GM19372 (cell line): ENCODE results near the gene PAPOLB.

Experiments used
- ATAC-seq: cut with Tn5 transposase; IDR thresholded peaks from one replicate; pipeline ENCODE4 v1.9.1; 2021; ENCODE audit warnings: mild to moderate bottlenecking, low read depth, moderate library complexity; ENCODE audit not compliant: unreplicated experiment

PAPOLB gene

GRCh38 chr7:4842319-4843064 is 19.3 kb downstream of the PAPOLB start:
- no peak for ATAC-seq

DNA sequence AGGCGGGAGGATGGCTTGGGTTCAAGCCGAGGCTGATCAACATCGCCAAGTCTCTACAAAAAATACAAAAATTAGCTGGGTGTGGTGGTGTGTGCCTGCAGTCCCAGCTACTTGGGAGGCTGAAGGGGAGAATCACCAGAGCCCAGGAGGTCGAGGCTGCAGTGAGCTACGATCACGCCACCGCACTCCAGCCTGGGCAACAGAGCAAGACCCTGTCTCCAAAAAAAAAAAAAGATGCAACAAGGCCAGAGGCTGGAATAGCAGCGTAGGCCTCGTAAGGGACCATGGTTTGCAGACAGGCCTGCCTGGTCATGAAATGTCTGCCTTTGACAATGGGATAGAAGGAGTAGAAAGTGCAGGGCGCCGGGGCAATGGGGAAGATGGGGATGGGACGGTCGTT is 20.0 kb downstream of the PAPOLB start:
- ATAC-seq: no peak

DNA sequence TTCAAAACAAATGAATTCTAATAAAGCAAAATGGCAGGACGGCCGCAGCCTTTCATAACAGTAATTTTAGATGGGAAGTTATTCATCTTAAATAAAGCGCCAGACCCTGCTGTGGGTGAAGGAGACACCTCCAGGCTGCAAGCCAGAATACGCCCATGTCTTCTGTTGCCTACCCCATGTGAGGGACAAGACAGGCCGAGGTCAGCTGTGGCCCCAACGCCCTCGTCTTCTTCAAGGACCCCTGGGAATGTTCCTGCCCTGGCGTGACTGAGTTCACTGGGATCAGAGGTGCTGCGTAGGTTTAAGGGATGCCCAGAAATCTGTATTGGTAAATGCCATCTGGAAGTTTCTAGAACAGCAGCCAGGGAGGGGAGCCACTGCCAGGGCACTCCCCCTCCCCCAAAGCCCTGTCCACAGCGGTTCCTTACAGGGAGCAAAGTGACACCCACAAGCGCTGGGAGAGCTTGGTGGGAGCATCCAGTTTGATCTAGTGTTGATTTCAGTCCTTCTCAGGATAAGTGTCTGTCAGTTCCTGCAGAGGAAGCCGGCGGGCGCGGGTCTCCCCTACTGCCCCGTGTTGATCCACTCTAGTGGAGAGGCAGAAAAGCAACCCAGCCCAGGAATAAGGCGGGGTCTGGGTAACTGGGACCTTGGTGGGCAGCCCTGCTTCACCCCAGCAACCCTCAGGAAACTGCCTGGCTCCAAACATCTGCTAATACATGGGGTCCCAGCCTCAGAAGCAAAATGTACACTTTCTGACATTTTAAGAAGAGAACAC is 20.6 kb downstream of the PAPOLB start:
- ATAC-seq: no peak

DNA sequence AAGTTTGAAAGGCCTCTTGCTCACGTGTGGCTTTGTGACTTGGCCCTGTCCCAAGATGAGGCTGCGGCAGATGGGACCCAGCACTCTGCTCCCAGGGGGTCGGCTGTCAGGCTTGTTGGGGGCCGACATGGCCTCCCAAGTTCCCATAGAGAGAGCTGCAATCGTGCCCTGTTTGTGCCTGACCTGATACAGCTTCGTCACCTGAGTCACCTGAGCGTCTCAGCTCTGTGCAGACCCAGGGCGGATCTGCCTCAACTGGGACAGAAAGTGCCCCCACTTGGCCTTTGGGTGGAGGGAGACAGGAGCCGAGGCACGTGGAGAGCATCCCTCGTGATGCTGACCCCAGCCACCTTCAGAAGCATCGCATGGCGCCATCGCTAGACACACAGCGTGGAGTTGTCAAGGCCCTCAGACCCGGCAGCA is 21.7 kb downstream of the PAPOLB start:
- ATAC-seq: no peak

GRCh38 chr7:4838626-4839334 is 23.1 kb downstream of the PAPOLB start:
- ATAC-seq: no peak

DNA sequence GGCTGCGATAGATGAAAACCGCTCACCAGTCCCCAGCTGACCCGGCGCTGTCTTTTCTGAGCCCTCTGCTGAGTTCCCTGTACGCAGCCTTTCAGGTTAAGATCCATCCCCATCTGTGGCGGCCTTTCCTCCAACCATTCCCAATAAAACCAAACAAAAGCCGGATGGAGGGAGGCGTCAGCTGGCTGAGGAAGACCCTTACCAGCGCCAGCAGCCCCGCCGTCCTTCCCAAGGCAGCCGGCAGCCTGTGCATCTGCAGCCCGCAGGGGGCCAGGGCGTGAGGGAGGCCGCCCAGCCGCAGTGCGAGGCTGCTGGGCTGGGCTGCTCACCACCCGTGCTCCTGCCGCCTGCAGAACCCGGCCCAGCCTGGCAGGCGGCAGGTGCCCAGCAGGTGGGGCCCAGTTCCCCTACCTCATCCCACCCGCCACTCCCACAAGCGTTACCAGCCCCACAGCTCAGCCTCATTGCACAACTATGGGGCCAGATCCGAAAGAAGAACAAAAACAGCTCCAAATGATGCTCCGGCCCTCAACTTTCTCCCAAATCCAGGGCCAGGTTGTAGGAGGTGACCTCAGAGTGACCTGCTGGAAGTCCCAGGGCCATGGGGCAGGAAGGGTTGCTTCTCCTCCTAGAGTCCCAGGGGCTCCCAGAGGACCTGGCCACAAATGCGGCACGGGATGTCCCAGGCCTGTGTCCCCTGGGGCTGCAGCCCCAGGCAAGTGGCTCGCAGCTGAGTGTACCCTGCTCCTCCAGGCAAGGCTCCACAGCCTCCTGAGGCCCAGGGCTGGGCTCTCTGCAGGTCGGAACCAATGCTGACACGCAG is 23.8 kb downstream of the PAPOLB start:
- no peak for ATAC-seq

DNA sequence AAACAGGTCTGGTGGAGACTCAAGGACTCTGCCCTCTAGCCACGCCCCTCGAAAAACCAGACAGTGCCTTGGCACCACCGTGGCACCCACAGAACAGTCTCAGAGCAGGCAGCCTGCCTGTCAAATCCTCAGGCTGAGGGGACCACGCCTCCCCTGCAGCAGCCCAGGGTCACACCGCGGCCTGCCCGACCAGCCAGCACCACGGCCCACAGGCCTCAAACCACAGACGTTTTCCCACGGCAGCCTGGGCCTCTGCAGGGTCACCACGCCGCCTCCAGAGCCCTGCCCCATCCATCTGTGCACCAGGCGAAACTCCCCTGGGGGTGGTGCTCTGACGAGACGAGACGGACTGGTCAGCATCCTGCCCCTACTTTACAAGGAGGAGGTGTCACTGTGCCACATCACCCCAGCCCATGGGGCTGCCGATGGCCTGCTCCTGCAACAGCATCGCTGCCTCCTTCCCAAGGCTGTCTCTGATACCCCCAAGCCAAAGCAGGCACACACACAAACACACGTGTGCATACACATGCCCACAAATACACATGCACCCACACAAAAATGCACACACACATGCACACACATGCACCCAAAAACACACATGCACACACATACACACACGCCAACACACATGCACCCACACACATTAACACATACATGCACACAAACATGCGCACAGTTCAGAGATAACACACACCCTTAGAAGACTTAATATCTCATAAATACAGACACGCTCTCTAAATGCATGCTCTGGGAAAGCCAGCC is 24.6 kb downstream of the PAPOLB start:
- ATAC-seq: no peak

- ATAC-seq: no peak
Measured at GRCh38 chr7:4836206-4836661, 25.6 kb downstream of the PAPOLB start.

- no peak for ATAC-seq
Measured at GRCh38 chr7:4835398-4836205, 26.2 kb downstream of the PAPOLB start.

- ATAC-seq: no peak
Measured at GRCh38 chr7:4834601-4835397, 27.0 kb downstream of the PAPOLB start.

DNA sequence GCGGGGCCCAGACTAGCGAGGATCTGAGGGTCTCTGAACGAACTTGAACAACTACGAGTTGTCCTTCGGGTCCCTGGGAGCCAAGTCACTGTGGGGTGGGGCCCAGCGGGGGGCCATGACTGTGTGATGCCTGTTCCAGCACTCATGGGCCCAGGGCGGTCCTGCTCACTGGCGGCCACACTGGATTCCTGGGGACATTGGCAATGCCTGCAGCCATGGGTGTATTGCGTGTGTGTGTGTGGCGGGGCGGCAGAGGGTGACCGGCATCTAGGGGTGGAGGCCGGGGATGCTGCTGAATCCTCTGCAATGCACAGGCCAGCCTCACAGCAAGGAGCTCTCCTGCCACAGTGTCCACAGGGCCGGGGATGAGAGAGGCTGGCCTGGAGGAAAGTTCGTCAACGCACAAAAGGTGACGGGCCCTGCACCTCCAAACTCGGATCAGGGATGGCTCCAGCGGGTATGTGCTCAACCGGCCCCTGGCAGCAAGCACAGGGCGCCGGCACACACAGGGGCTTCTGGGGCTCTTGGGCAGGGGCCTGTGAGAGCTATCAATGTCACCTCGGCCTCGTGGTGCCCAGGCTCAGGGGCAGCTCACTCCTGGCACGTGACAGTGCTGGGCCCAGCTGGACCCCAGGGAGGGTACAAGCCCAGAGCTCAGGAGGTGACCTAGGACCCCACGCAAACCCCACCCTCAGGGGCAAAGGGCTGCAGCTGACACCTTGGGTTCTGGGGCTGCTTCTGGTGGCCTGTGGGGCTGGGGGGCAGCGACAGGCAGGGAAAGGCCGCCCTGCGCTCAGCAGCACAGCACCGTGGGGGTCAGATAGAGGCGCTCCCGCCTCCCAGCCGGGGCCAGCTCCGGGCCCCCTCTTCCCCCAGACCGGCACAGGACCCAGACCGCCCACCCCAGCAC is 27.9 kb downstream of the PAPOLB start:
- ATAC-seq: no peak

DNA sequence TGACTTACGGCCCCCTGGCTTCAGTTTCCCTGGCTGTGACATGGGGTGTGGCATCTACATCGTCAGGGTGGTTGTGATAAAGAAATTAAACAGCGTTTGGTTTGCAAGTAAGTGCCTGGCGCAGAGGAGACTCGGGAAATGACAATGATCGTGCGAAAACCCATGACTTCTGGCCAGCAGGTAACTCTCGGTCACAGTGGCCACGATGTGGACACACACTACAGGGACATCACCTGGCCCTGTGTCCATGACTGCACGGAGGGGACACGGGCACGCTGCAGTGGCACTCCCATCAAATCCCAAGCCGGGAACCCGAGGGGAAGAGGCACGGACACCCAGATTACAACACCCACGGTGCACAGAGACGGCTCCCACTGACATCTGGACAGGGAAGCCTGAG is 28.7 kb downstream of the PAPOLB start:
- no peak for ATAC-seq

GRCh38 chr7:4832711-4833110 is 29.1 kb downstream of the PAPOLB start:
- ATAC-seq: no peak

GRCh38 chr7:4831723-4832495 is 29.9 kb downstream of the PAPOLB start:
- no peak for ATAC-seq

DNA sequence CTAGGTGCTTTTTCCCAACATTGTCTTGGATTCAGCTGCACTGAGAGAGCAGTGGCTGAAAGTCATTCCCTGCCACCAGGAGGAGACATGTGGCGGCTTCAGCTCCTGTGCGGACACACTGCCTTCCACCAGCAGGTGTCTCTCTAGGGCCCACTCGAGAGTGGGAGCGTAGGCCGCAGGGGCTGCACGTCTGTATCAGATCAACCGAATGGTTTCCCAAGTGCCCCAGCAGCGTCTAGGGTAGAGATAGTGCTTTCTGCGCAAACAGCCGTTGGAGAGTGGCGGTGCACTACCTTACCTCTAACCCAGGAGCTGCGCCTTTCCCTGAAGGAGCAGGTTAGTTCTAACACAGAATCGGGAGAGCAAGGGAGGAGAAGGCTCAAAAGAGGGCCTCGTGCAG is 31.7 kb downstream of the PAPOLB start:
- no peak for ATAC-seq

DNA sequence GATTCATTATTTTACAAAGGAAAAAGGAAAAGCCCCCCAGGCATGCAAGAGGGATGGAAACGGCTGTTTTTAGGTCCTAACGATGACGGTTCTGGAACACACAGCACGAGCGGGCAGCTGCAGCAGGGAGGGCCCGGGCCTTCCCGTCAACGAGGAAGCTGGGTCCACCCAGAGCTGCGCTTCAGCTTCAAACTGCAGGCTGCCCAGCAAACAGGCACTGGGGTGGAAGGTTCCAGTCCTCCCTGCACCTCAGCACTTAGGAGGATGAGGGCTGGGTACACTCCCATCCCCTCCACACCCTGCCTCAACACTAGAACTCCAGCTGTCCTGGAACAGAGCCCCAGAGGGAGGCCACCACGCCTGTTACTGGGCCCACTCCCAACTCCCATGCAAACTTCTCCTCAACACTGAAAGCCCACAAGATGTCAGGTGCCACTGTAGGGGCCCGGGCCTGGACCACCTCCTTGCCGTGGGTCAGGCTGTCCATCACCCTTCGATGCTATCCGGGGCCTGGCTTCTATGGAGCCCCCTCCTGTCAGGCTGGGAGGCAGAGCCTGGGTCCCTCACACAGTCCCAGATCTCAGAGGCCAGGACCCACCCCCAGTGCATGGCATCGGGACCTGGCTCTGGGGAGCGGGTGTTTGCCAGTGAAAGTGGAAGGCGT is 33.0 kb downstream of the PAPOLB start:
- no peak for ATAC-seq
